ENCODE results near the gene ADGRV1.

The ADGRV1 gene

GRCh38 chr5:91000743-91001142, 442.1 kb downstream of the ADGRV1 start:
- TF ChIP-seq USF1 (IDR thresholded peaks at IDR 0.05) (no peak), NFIC (IDR thresholded peaks at IDR 0.05) (no peak), ZBTB7A (IDR thresholded peaks at IDR 0.05; ENCODE audit: low read depth) (no peak), CREB1 (IDR thresholded peaks at IDR 0.05; ENCODE audit: low read depth) (no peak), FOXM1 (IDR thresholded peaks at IDR 0.05; ENCODE audit: borderline replicate concordance, low read depth) (no peak), TAF1 (IDR thresholded peaks at IDR 0.05; ENCODE audit: low read depth) (no peak), CEBPB (IDR thresholded peaks at IDR 0.05) (no peak)
- TF ChIP-seq, protein P1, sequence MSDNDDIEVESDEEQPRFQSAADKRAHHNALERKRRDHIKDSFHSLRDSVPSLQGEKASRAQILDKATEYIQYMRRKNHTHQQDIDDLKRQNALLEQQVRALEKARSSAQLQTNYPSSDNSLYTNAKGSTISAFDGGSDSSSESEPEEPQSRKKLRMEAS (IDR thresholded peaks at IDR 0.05): no peak

- TF ChIP-seq NFIC (IDR thresholded peaks at IDR 0.05) (no peak), TCF12 (IDR thresholded peaks at IDR 0.05; ENCODE audit: low read depth) (no peak), FOXM1 (IDR thresholded peaks at IDR 0.05; ENCODE audit: borderline replicate concordance, low read depth) (no peak), CREB1 (IDR thresholded peaks at IDR 0.05; ENCODE audit: low read depth) (no peak), TAF1 (IDR thresholded peaks at IDR 0.05; ENCODE audit: low read depth) (no peak), EGR1 (IDR thresholded peaks at IDR 0.05) (no peak), RAD21 (IDR thresholded peaks at IDR 0.05; ENCODE audit: low read depth) (no peak), USF1 (IDR thresholded peaks at IDR 0.05) (no peak), YY1 (IDR thresholded peaks at IDR 0.05; ENCODE audit: low read depth) (no peak), CEBPB (IDR thresholded peaks at IDR 0.05) (no peak), TEAD4 (IDR thresholded peaks at IDR 0.05) (no peak), EP300 (IDR thresholded peaks at IDR 0.05; ENCODE audit: borderline replicate concordance) (no peak)
Observed at GRCh38 chr5:91006713-91007112, 448.1 kb downstream of the ADGRV1 start.

GRCh38 chr5:91007251-91007650, 448.7 kb downstream of the ADGRV1 start:
- TF ChIP-seq REST (IDR thresholded peaks at IDR 0.05; ENCODE audit: low read depth) (no peak), YY1 (IDR thresholded peaks at IDR 0.05; ENCODE audit: low read depth) (no peak), TEAD4 (IDR thresholded peaks at IDR 0.05) (no peak), RAD21 (IDR thresholded peaks at IDR 0.05; ENCODE audit: low read depth) (no peak), FOXM1 (IDR thresholded peaks at IDR 0.05; ENCODE audit: borderline replicate concordance, low read depth) (no peak), EP300 (IDR thresholded peaks at IDR 0.05; ENCODE audit: borderline replicate concordance) (no peak), TAF1 (IDR thresholded peaks at IDR 0.05; ENCODE audit: low read depth) (no peak), CEBPB (IDR thresholded peaks at IDR 0.05) (no peak)
- TF ChIP-seq, protein P1 (IDR thresholded peaks at IDR 0.05): no peak

DNA sequence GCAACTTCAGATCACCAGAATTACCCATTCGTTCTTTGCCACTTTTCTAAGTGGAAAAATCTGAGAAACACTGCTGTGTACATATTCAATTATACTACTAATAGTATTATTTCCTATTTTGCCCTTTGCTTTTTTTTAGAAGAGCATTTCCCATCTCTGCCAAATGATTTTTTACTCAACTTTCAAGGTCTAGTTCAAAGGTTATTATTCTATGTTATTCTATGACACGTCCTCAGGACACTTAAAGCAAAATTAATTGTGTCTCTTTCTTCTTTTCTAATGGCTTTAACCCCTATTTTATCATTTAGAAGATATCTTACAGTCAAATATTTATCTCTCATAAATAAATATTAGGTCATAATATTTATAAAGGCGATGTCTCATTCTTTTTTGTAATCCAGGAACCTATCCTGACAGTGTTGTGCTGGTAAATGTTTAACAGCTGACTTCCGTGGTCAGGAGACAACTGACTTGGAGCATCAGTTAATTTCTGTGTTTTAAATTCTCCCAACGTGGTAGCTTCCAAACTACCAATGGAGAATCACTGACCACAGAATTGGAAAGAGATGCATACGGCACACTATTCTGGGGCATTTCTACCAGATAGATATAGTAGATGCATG, 449.3 kb downstream of the ADGRV1 start:
- TF ChIP-seq TCF12 (IDR thresholded peaks at IDR 0.05; ENCODE audit: low read depth) (no peak), CEBPB (IDR thresholded peaks at IDR 0.05) (no peak), YY1 (IDR thresholded peaks at IDR 0.05; ENCODE audit: low read depth) (no peak), REST (IDR thresholded peaks at IDR 0.05; ENCODE audit: low read depth) (no peak), RAD21 (IDR thresholded peaks at IDR 0.05; ENCODE audit: low read depth) (no peak), EP300 (IDR thresholded peaks at IDR 0.05; ENCODE audit: borderline replicate concordance) (no peak), FOXM1 (IDR thresholded peaks at IDR 0.05; ENCODE audit: borderline replicate concordance, low read depth) (no peak), CREB1 (IDR thresholded peaks at IDR 0.05; ENCODE audit: low read depth) (no peak), NFIC (IDR thresholded peaks at IDR 0.05) (no peak), USF1 (IDR thresholded peaks at IDR 0.05) (no peak), ZBTB7A (IDR thresholded peaks at IDR 0.05; ENCODE audit: low read depth) (no peak), EGR1 (IDR thresholded peaks at IDR 0.05) (no peak), TAF1 (IDR thresholded peaks at IDR 0.05; ENCODE audit: low read depth) (no peak), TEAD4 (IDR thresholded peaks at IDR 0.05) (no peak)
- TF ChIP-seq, protein P1 (IDR thresholded peaks at IDR 0.05): no peak

DNA sequence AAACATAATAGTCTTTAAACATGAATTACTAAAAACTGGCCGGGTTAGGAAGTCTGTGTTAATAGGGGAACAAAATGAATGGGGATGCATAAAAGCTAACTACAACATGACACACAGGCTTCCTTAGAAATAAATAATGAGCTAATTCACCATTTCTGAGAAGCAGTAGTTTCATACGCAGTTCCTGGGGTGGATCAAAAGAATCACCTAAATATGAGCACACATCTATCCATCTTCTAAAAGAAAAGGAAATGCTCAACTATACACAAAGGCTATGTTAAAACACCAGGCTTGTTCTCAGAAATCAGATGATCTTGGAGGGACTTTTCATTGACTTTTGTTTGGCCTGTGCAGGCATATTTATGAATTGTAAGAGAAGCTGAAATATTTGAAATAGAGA, 451.5 kb downstream of the ADGRV1 start:
- TF ChIP-seq USF1 (IDR thresholded peaks at IDR 0.05) (no peak), TAF1 (IDR thresholded peaks at IDR 0.05; ENCODE audit: low read depth) (no peak), TCF12 (IDR thresholded peaks at IDR 0.05; ENCODE audit: low read depth) (no peak), EP300 (IDR thresholded peaks at IDR 0.05; ENCODE audit: borderline replicate concordance) (no peak), RAD21 (IDR thresholded peaks at IDR 0.05; ENCODE audit: low read depth) (no peak)
